Activated naive CD4-positive, alpha-beta T cell treated with anti-CD3 and anti-CD28 coated beads for 36 hours (primary cell): ENCODE data around the gene GGACT. TPM values are rescaled to one million over a fixed set of nuclear protein-coding genes. Genes with fewer than 3 reads are reported as not detected.
"Not testable (repeated sequence)": the region's sequence is repeated elsewhere in the genome, so short reads cannot be mapped to it uniquely, and the experiment has no call there.

Source experiments
- CTCF ChIA-PET: fragments of 350-600 bp; sonication (Branson Sonifier 250); formaldehyde crosslinking; loops from one replicate; lab custom pipeline; 2021; ENCODE audit warnings: antibody characterized with exemption; lab: Charles Lee
- DNase-seq: peaks from one replicate; pipeline ENCODE4 v3.0.0-alpha.2; 2020
- H3K27ac Mint-ChIP-seq: one replicate; pipeline ENCODE4 v1.8.0; 2021; ENCODE audit warnings: mild to moderate bottlenecking, mixed read lengths
- H3K27me3 Mint-ChIP-seq: one replicate; pipeline ENCODE4 v1.8.0; 2021; ENCODE audit warnings: low read depth, mixed read lengths
- H3K36me3 Mint-ChIP-seq: one replicate; pipeline ENCODE4 v1.8.0; 2021; ENCODE audit warnings: low read depth, mixed read lengths
- H3K4me1 Mint-ChIP-seq: one replicate; pipeline ENCODE4 v1.8.0; 2021; ENCODE audit warnings: low read depth, mixed read lengths
- H3K4me3 Mint-ChIP-seq: one replicate; pipeline ENCODE4 v1.8.0; 2021; ENCODE audit warnings: mild to moderate bottlenecking, moderate library complexity, mixed read lengths
- H3K9me3 Mint-ChIP-seq: one replicate; pipeline ENCODE4 v1.8.0; 2021; ENCODE audit warnings: mixed read lengths
- intact Hi-C: fragments of 100-400 bp; cut with micrococcal nuclease; formaldehyde crosslinking; loops from one replicate; pipeline ENCODE4 v1.15.1; 2023
- total RNA-seq, 2 experiments: library from RNA; stranded (reverse); gene quantifications; one replicate each; pipeline ENCODE4 v1.2.3, GENCODE V29; 2021

The GGACT gene
- total RNA-seq, 2 experiments from 2014 or later, result 3.9 to 6.6 TPM

GRCh38 chr13:100533588-100534041 lies 55.0 kb downstream of the GGACT start:
- Mint-ChIP-seq H3K4me3 (no peak overlapping the region), H3K36me3 (peaks cover 5% of the 10 kb centered on the region), H3K9me3 (no peaks in the 10 kb centered on the region), H3K27ac (no peak overlapping the region), H3K4me1 (peaks cover 19% of the 10 kb centered on the region), H3K27me3 (no peaks in the 10 kb centered on the region)
- CTCF ChIA-PET, result no interaction called here
- no peak for DNase-seq
- intact Hi-C loops, result no loop called here

- DNase-seq, result no peak
- Mint-ChIP-seq H3K36me3 (peaks cover 5% of the 10 kb centered on the region), H3K27me3 (no peaks in the 10 kb centered on the region), H3K27ac (no peak overlapping the region), H3K4me3 (no peak overlapping the region), H3K9me3 (no peaks in the 10 kb centered on the region), H3K4me1 (peaks cover 12% of the 10 kb centered on the region)
- intact Hi-C loops, result no loop called here
- CTCF ChIA-PET, result interaction anchor here (0.7 kb wide), 1 partner anchor 18 kb away, joined by 3 read pairs; no protein-coding TSS in a partner anchor
Observed at GRCh38 chr13:100532836-100533435, 55.7 kb downstream of the GGACT start.

- Mint-ChIP-seq H3K4me3 (no peak overlapping the region), H3K27ac (no peak overlapping the region), H3K36me3 (peaks cover 5% of the 10 kb centered on the region), H3K27me3 (no peaks in the 10 kb centered on the region), H3K9me3 (no peaks in the 10 kb centered on the region), H3K4me1 (peaks cover 5% of the 10 kb centered on the region)
- intact Hi-C loops, result no loop called here
- CTCF ChIA-PET, result interaction anchor here (0.7 kb wide), 1 partner anchor 17 kb away, joined by 3 read pairs; no protein-coding TSS in a partner anchor
- DNase-seq, result no peak
Observed at GRCh38 chr13:100532090-100532766, 56.4 kb downstream of the GGACT start.

GRCh38 chr13:100530671-100531213 lies 57.8 kb downstream of the GGACT start:
- no peak for DNase-seq
- intact Hi-C loops, result no loop called here
- Mint-ChIP-seq H3K36me3 (peaks cover 5% of the 10 kb centered on the region), H3K4me3 (no peak overlapping the region), H3K9me3 (no peaks in the 10 kb centered on the region), H3K27me3 (no peaks in the 10 kb centered on the region), H3K27ac (no peak overlapping the region), H3K4me1 (no peaks in the 10 kb centered on the region)
- CTCF ChIA-PET, result interaction anchor here (0.8 to 1.2 kb wide), 3 partner anchors 16 to 874 kb away, joined by 3 read pairs; no protein-coding TSS in a partner anchor

GRCh38 chr13:100529666-100530377 lies 58.8 kb downstream of the GGACT start:
- DNase-seq, result no peak
- H3K4me1 Mint-ChIP-seq, result no peaks in the 10 kb centered on the region
- H3K27me3 Mint-ChIP-seq, result no peaks in the 10 kb centered on the region
- no peak overlapping the region for H3K27ac Mint-ChIP-seq
- peaks cover 5% of the 10 kb centered on the region for H3K36me3 Mint-ChIP-seq
- intact Hi-C loops, result no loop called here
- H3K9me3 Mint-ChIP-seq, result no peaks in the 10 kb centered on the region
- no peak overlapping the region for H3K4me3 Mint-ChIP-seq
- CTCF ChIA-PET, result interaction anchor here (1.0 to 1.2 kb wide), 2 partner anchors 15 to 873 kb away, joined by 3 read pairs; no protein-coding TSS in a partner anchor

- Mint-ChIP-seq H3K27ac (no peak overlapping the region), H3K4me3 (no peak overlapping the region), H3K27me3 (no peaks in the 10 kb centered on the region), H3K4me1 (no peaks in the 10 kb centered on the region), H3K9me3 (no peaks in the 10 kb centered on the region), H3K36me3 (peaks cover 5% of the 10 kb centered on the region)
- CTCF ChIA-PET, result no interaction called here
- intact Hi-C loops, result no loop called here
- no peak for DNase-seq
Observed at GRCh38 chr13:100528820-100529219, 59.8 kb downstream of the GGACT start.

GRCh38 chr13:100528353-100528752 lies 60.2 kb downstream of the GGACT start:
- CTCF ChIA-PET, result no interaction called here
- no peak for DNase-seq
- H3K4me1 Mint-ChIP-seq, result no peaks in the 10 kb centered on the region
- H3K36me3 Mint-ChIP-seq, result peaks cover 5% of the 10 kb centered on the region
- no peak overlapping the region for H3K4me3 Mint-ChIP-seq
- H3K9me3 Mint-ChIP-seq, result no peaks in the 10 kb centered on the region
- intact Hi-C loops, result no loop called here
- no peak overlapping the region for H3K27ac Mint-ChIP-seq
- no peaks in the 10 kb centered on the region for H3K27me3 Mint-ChIP-seq

GRCh38 chr13:100527644-100528043 lies 60.9 kb downstream of the GGACT start:
- no peak overlapping the region for H3K4me3 Mint-ChIP-seq
- H3K36me3 Mint-ChIP-seq, result peaks cover 5% of the 10 kb centered on the region
- no peaks in the 10 kb centered on the region for H3K27me3 Mint-ChIP-seq
- H3K4me1 Mint-ChIP-seq, result no peaks in the 10 kb centered on the region
- intact Hi-C loops, result no loop called here
- DNase-seq, result no peak
- H3K9me3 Mint-ChIP-seq, result no peaks in the 10 kb centered on the region
- no peak overlapping the region for H3K27ac Mint-ChIP-seq
- CTCF ChIA-PET, result no interaction called here

- Mint-ChIP-seq H3K27me3 (no peaks in the 10 kb centered on the region), H3K36me3 (peaks cover 5% of the 10 kb centered on the region), H3K27ac (no peak overlapping the region), H3K4me3 (no peak overlapping the region), H3K9me3 (no peaks in the 10 kb centered on the region), H3K4me1 (peaks cover 2% of the 10 kb centered on the region)
- intact Hi-C loops, result no loop called here
- CTCF ChIA-PET, result interaction anchor here (0.7 kb wide), 1 partner anchor 898 kb away, joined by 3 read pairs; no protein-coding TSS in a partner anchor
- DNase-seq, result no peak
Observed at GRCh38 chr13:100526318-100527000, 62.1 kb downstream of the GGACT start.

GRCh38 chr13:100525453-100526317 lies 62.9 kb downstream of the GGACT start:
- intact Hi-C loops, result no loop called here
- Mint-ChIP-seq H3K27me3 (no peaks in the 10 kb centered on the region), H3K9me3 (no peaks in the 10 kb centered on the region), H3K36me3 (peaks cover 5% of the 10 kb centered on the region), H3K4me1 (peaks cover 4% of the 10 kb centered on the region), H3K4me3 (no peak overlapping the region), H3K27ac (no peak overlapping the region)
- no peak for DNase-seq
- CTCF ChIA-PET, result interaction anchor here (0.6 to 1.6 kb wide), 3 partner anchors 12 to 897 kb away, joined by 3 to 4 read pairs (median 3); no protein-coding TSS in a partner anchor

- intact Hi-C loops, H3K27me3 Mint-ChIP-seq, H3K36me3 Mint-ChIP-seq, H3K4me1 Mint-ChIP-seq, H3K9me3 Mint-ChIP-seq, DNase-seq, H3K4me3 Mint-ChIP-seq, H3K27ac Mint-ChIP-seq: not testable (repeated sequence)
- CTCF ChIA-PET, result interaction anchor here (1.6 kb wide), 1 partner anchor 11 kb away, joined by 4 read pairs; no protein-coding TSS in a partner anchor
Observed at GRCh38 chr13:100524688-100525087, 63.9 kb downstream of the GGACT start.
